SK-N-SH (cell line): ENCODE measurements around the gene OCIAD2. TPM values are rescaled to one million over a fixed set of nuclear protein-coding genes. Genes with fewer than 3 reads are reported as not detected.
"Not testable (repeated sequence)": the region's sequence is repeated elsewhere in the genome, so short reads cannot be mapped to it uniquely, and the experiment has no call there.

Source experiments
- CTCF ChIA-PET: fragments of 300-600, 350-600 bp; formaldehyde crosslinking; extraction: SDS; loops from one replicate; lab custom pipeline; 2021; lab: Yijun Ruan, JAX
- POLR2A ChIA-PET: fragments of 350-600 bp; sonication (Branson Sonifier 250); formaldehyde crosslinking; extraction: SDS; loops from one replicate; lab custom pipeline; 2020; ENCODE audit warnings: antibody characterized with exemption, inconsistent platforms; lab: Yijun Ruan, JAX
- DNase-seq: peaks from one replicate; pipeline ENCODE4 v3.0.0; 2012
- H2AFZ ChIP-seq: fragments of 200-600 bp; sonication (generic); 2 replicates; pipeline ENCODE4 v1.8.1; 2016; ENCODE audit warnings: antibody characterized with exemption, mild to moderate bottlenecking, low read depth
- H3F3A ChIP-seq: fragments of 200-600 bp; sonication (generic); replicated peaks from 2 replicates; pipeline ENCODE3; 2016; ENCODE audit warnings: antibody characterized with exemption, mild to moderate bottlenecking; ENCODE audit not compliant: insufficient read depth
- H3K27ac ChIP-seq, 2 experiments: fragments of 200-500 bp in 1 of 2; fragments of 200-600 bp in 1 of 2; sonication (Bioruptor generic) in 1 of 2; sonication (generic), shearing (Covaris generic) in 1 of 2; 2 replicates each; pipeline versions ENCODE4 v1.5.1 to v1.6.1; 2014 to 2016; ENCODE audit warnings: low read depth in 2 of 2, inconsistent platforms in 1 of 2, low read length in 1 of 2, mild to moderate bottlenecking in 1 of 2, mixed read lengths in 1 of 2
- H3K27me3 ChIP-seq: fragments of 200-600 bp; sonication (generic), shearing (Covaris generic); 2 replicates; pipeline ENCODE4 v1.6.1; 2016; ENCODE audit warnings: mixed run types; ENCODE audit not compliant: insufficient read depth
- H3K36me3 ChIP-seq, 2 experiments: fragments of 200-500 bp in 1 of 2; fragments of 200-600 bp in 1 of 2; sonication (Bioruptor generic) in 1 of 2; sonication (generic) in 1 of 2; replicated peaks in 1 of 2; 2 replicates each; pipeline versions ENCODE3 to v1.5.1; 2014 to 2016; ENCODE audit warnings: low read length in 1 of 2, mild to moderate bottlenecking in 1 of 2; ENCODE audit not compliant: insufficient read depth in 2 of 2, control insufficient read depth in 1 of 2
- H3K4me1 ChIP-seq, 2 experiments: fragments of 200-500 bp in 1 of 2; fragments of 200-600 bp in 1 of 2; sonication (Bioruptor generic) in 1 of 2; sonication (generic), shearing (Covaris generic) in 1 of 2; 2 replicates each; pipeline versions ENCODE4 v1.5.1 to v1.6.1; 2014 to 2016; ENCODE audit warnings: low read depth in 1 of 2, low read length in 1 of 2, mixed run types in 1 of 2; ENCODE audit not compliant: insufficient read depth in 2 of 2, control insufficient read depth in 1 of 2
- H3K4me2 ChIP-seq: fragments of 200-600 bp; sonication (generic), shearing (Covaris generic); 2 replicates; pipeline ENCODE4 v1.6.1; 2017; ENCODE audit warnings: mixed run types
- H3K4me3 ChIP-seq, 2 experiments: fragments of 200-500 bp in 1 of 2; fragments of 200-600 bp in 1 of 2; sonication (Bioruptor generic) in 1 of 2; sonication (generic), shearing (Covaris generic) in 1 of 2; 2 replicates each; pipeline versions ENCODE4 v1.5.1 to v1.8.1; 2014 to 2016; ENCODE audit warnings: low read depth in 2 of 2, inconsistent platforms in 1 of 2, low read length in 1 of 2, mild to moderate bottlenecking in 1 of 2, mixed read lengths in 1 of 2, moderate library complexity in 1 of 2
- H3K79me2 ChIP-seq: fragments of 200-600 bp; sonication (generic); 2 replicates; pipeline ENCODE4 v1.8.1; 2017; ENCODE audit warnings: mild to moderate bottlenecking; ENCODE audit not compliant: insufficient read depth
- H3K9ac ChIP-seq: fragments of 200-600 bp; sonication (generic); 2 replicates; pipeline ENCODE4 v1.6.1; 2017; ENCODE audit warnings: mixed run types
- H3K9me2 ChIP-seq: fragments of 200-600 bp; sonication (generic); 2 replicates; pipeline ENCODE4 v1.6.1; 2017; ENCODE audit warnings: mixed run types
- H3K9me3 ChIP-seq: fragments of 200-600 bp; sonication (generic); 2 replicates; pipeline ENCODE4 v1.6.1; 2017; ENCODE audit warnings: mixed run types, mild to moderate bottlenecking, moderate library complexity
- H4K20me1 ChIP-seq: fragments of 200-600 bp; sonication (generic); 2 replicates; pipeline ENCODE4 v1.6.1; 2017; ENCODE audit warnings: mild to moderate bottlenecking, mixed run types; ENCODE audit not compliant: insufficient read depth
- CHD2 ChIP-seq: fragments of 150-350 bp; IDR thresholded peaks from 2 replicates; pipeline ENCODE4 v1.6.1; 2018; ENCODE audit warnings: low read length; ENCODE audit not compliant: partially characterized antibody
- EP300 ChIP-seq, 2 experiments: IDR thresholded peaks; 2 replicates each; pipeline versions ENCODE4 v1.4.0 to v1.6.1; 2012; ENCODE audit warnings: borderline replicate concordance in 1 of 2, low read depth in 1 of 2, low read length in 1 of 2
- FOXJ3 ChIP-seq: sonication (generic); formaldehyde crosslinking; IDR thresholded peaks from 2 replicates; pipeline ENCODE4 v1.5.1; 2020; ENCODE audit warnings: mild to moderate bottlenecking, missing genetic modification reagents
- FOXM1 ChIP-seq: IDR thresholded peaks from 2 replicates; pipeline ENCODE4 v1.4.0; 2012; ENCODE audit warnings: low read depth, mild to moderate bottlenecking
- GABPA ChIP-seq: IDR thresholded peaks from 2 replicates; pipeline ENCODE4 v1.4.0; 2012; ENCODE audit warnings: low read depth, mild to moderate bottlenecking
- NFIC ChIP-seq: IDR thresholded peaks from 2 replicates; pipeline ENCODE4 v1.4.0; 2012; ENCODE audit warnings: borderline replicate concordance
- RAD21 ChIP-seq: IDR thresholded peaks from 2 replicates; pipeline ENCODE4 v1.6.1; 2012; ENCODE audit warnings: mild to moderate bottlenecking, low read length
- SIN3A ChIP-seq: IDR thresholded peaks from 2 replicates; pipeline ENCODE4 v1.6.1; 2012; ENCODE audit warnings: low read depth, mild to moderate bottlenecking, low read length, moderate library complexity, borderline replicate concordance
- TEAD4 ChIP-seq: IDR thresholded peaks from 2 replicates; pipeline ENCODE4 v1.4.0; 2012; ENCODE audit warnings: mild to moderate bottlenecking, borderline replicate concordance; ENCODE audit not compliant: insufficient read depth
- YY1 ChIP-seq: IDR thresholded peaks from 2 replicates; pipeline ENCODE4 v1.4.0; 2012; ENCODE audit warnings: low read depth, mild to moderate bottlenecking
- WGBS: methylation state at CpG from one replicate; pipeline ENCODE4 v1.1.6; 2017; ENCODE audit warnings: low lambda C conversion rate; 5-methylcytosine and 5-hydroxymethylcytosine counted together
- polyA plus RNA-seq, 3 experiments: library from polyadenylated mRNA; depleted of rRNA; stranded (reverse); fragments of >200 nt; gene quantifications; 2 replicates each; pipeline ENCODE4 v1.2.3, GENCODE V29; 2012
- TF ChIP-seq, protein P1 (sequence below): IDR thresholded peaks from 2 replicates; pipeline ENCODE4 v1.6.1; 2012; ENCODE audit warnings: mild to moderate bottlenecking, low read depth, low read length, moderate library complexity
- TF ChIP-seq, protein P2 (sequence below): fragments of 150-350 bp; IDR thresholded peaks from 2 replicates; pipeline ENCODE4 v1.6.1; 2017; ENCODE audit warnings: antibody characterized with exemption, low read length, low read depth, borderline replicate concordance
- TF ChIP-seq, protein P3 (sequence below): fragments of 150-350 bp; IDR thresholded peaks from 2 replicates; pipeline ENCODE4 v1.6.1; 2016; ENCODE audit warnings: mild to moderate bottlenecking, low read depth, low read length
- TF ChIP-seq, protein P4 (sequence below): IDR thresholded peaks from 2 replicates; pipeline ENCODE4; 2012
- TF ChIP-seq, protein P5 (sequence below): IDR thresholded peaks from 2 replicates; pipeline ENCODE4 v1.4.0; 2012; ENCODE audit warnings: low read depth, borderline replicate concordance

The OCIAD2 gene
- polyA plus RNA-seq, 1 of the 3 experiments (the other 2 are of a cell fraction), result 387 TPM

DNA sequence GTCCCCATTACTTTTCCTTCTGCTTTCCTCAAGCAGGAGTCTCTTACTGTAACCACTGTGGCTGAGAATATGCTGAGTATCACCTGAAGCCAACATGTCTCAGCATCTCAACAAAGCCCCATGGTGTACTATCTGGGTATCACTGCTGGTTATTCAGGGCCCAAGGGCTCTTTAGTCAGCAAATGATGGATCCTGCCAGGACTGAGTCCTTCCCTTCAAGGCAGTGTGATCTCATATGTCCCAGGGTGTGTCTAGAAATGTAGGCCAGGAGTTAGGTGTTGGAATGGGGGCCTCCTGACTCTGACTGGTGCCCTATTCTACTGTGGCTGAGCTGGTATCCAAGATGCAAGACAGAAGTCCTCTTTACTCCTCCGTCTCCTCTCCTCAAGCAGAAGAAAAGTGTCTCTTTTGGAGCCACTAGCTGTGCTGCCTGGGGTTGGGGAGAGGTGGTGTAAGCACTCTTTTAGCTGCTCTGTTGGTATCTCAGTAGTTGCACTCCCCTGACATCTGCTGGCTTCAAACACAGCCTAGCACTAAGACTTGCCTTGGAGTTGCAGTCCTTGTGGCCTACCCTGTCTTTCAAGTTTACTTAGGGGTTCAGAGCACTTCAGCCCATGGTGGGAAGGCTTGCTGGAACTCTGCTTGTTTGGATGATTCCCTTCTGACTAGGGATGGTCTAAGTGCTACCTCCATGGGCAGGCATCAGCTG lies 28.6 kb downstream of the OCIAD2 start:
- Histone ChIP-seq H3K79me2 (no peaks in the 10 kb centered on the region), H3K9me2 (no peaks in the 10 kb centered on the region), H3K27ac (no peak overlapping the region), H3K4me2 (no peak overlapping the region), H4K20me1 (no peaks in the 10 kb centered on the region), H3K4me3 (no peak overlapping the region), H3K36me3 (no peaks in the 10 kb centered on the region), H2AFZ (no peak overlapping the region), H3K9ac (no peak overlapping the region), H3K9me3 (no peaks in the 10 kb centered on the region), H3K4me1 (no peaks in the 10 kb centered on the region), H3F3A (no peaks in the 10 kb centered on the region), H3K27me3 (no peaks in the 10 kb centered on the region)
- POLR2A ChIA-PET, result no interaction called here
- no peak for TF ChIP-seq GABPA
- TF ChIP-seq, protein P1, sequence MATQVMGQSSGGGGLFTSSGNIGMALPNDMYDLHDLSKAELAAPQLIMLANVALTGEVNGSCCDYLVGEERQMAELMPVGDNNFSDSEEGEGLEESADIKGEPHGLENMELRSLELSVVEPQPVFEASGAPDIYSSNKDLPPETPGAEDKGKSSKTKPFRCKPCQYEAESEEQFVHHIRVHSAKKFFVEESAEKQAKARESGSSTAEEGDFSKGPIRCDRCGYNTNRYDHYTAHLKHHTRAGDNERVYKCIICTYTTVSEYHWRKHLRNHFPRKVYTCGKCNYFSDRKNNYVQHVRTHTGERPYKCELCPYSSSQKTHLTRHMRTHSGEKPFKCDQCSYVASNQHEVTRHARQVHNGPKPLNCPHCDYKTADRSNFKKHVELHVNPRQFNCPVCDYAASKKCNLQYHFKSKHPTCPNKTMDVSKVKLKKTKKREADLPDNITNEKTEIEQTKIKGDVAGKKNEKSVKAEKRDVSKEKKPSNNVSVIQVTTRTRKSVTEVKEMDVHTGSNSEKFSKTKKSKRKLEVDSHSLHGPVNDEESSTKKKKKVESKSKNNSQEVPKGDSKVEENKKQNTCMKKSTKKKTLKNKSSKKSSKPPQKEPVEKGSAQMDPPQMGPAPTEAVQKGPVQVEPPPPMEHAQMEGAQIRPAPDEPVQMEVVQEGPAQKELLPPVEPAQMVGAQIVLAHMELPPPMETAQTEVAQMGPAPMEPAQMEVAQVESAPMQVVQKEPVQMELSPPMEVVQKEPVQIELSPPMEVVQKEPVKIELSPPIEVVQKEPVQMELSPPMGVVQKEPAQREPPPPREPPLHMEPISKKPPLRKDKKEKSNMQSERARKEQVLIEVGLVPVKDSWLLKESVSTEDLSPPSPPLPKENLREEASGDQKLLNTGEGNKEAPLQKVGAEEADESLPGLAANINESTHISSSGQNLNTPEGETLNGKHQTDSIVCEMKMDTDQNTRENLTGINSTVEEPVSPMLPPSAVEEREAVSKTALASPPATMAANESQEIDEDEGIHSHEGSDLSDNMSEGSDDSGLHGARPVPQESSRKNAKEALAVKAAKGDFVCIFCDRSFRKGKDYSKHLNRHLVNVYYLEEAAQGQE, result no peak
- TF ChIP-seq, protein P2, sequence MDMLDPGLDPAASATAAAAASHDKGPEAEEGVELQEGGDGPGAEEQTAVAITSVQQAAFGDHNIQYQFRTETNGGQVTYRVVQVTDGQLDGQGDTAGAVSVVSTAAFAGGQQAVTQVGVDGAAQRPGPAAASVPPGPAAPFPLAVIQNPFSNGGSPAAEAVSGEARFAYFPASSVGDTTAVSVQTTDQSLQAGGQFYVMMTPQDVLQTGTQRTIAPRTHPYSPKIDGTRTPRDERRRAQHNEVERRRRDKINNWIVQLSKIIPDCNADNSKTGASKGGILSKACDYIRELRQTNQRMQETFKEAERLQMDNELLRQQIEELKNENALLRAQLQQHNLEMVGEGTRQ, result no peak
- TF ChIP-seq FOXM1, result no peak
- TF ChIP-seq, protein P3, sequence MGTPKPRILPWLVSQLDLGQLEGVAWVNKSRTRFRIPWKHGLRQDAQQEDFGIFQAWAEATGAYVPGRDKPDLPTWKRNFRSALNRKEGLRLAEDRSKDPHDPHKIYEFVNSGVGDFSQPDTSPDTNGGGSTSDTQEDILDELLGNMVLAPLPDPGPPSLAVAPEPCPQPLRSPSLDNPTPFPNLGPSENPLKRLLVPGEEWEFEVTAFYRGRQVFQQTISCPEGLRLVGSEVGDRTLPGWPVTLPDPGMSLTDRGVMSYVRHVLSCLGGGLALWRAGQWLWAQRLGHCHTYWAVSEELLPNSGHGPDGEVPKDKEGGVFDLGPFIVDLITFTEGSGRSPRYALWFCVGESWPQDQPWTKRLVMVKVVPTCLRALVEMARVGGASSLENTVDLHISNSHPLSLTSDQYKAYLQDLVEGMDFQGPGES, result no peak
- no peak for TF ChIP-seq EP300 (IDR thresholded peaks at IDR 0.05; ENCODE audit: borderline replicate concordance in 1 of 2, low read depth in 1 of 2, low read length in 1 of 2)
- TF ChIP-seq FOXJ3 (CRISPR knock-in tag), result no peak
- TF ChIP-seq RAD21, result no peak
- TF ChIP-seq TEAD4, result no peak
- no peak for TF ChIP-seq NFIC
- no peak for TF ChIP-seq SIN3A
- TF ChIP-seq, protein P4, sequence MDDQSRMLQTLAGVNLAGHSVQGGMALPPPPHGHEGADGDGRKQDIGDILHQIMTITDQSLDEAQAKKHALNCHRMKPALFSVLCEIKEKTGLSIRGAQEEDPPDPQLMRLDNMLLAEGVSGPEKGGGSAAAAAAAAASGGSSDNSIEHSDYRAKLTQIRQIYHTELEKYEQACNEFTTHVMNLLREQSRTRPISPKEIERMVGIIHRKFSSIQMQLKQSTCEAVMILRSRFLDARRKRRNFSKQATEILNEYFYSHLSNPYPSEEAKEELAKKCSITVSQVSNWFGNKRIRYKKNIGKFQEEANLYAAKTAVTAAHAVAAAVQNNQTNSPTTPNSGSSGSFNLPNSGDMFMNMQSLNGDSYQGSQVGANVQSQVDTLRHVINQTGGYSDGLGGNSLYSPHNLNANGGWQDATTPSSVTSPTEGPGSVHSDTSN, result no peak
- TF ChIP-seq CHD2, result no peak
- TF ChIP-seq, protein P5, sequence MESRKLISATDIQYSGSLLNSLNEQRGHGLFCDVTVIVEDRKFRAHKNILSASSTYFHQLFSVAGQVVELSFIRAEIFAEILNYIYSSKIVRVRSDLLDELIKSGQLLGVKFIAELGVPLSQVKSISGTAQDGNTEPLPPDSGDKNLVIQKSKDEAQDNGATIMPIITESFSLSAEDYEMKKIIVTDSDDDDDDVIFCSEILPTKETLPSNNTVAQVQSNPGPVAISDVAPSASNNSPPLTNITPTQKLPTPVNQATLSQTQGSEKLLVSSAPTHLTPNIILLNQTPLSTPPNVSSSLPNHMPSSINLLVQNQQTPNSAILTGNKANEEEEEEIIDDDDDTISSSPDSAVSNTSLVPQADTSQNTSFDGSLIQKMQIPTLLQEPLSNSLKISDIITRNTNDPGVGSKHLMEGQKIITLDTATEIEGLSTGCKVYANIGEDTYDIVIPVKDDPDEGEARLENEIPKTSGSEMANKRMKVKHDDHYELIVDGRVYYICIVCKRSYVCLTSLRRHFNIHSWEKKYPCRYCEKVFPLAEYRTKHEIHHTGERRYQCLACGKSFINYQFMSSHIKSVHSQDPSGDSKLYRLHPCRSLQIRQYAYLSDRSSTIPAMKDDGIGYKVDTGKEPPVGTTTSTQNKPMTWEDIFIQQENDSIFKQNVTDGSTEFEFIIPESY, result no peak
- no peak for TF ChIP-seq YY1
- WGBS, result 86% methylated on average over 1 of the region's 1 CpG
- CTCF ChIA-PET, result interaction anchor here (1.7 kb wide), 1 partner anchor 300 kb away, joined by 6 read pairs; no protein-coding TSS in a partner anchor
- DNase-seq, result no peak

DNA sequence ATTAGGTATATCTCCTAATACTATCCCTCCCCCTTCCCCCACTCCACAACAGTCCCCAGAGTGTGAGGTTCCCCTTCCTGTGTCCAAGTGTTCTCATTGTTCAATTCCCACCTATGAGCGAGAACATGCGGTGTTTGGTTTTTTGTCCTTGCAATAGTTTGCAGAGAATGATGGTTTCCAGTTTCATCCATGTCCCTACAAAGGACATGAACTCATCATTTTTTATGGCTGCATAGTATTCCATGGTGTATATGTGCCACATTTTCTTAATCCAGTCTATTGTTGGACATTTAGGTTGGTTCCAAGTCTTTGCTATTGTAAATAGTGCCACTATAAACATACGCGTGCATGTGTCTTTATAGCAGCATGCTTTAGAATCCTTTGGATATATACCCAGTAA lies 41.9 kb downstream of the OCIAD2 start:
- H2AFZ ChIP-seq, POLR2A ChIA-PET, H3K27ac ChIP-seq, H3K4me3 ChIP-seq, DNase-seq, H3K4me2 ChIP-seq, H3K27me3 ChIP-seq, H4K20me1 ChIP-seq, H3K9me3 ChIP-seq, H3K9me2 ChIP-seq, H3K9ac ChIP-seq, H3F3A ChIP-seq, H3K4me1 ChIP-seq, CTCF ChIA-PET, H3K79me2 ChIP-seq: not testable (repeated sequence)
- H3K36me3 ChIP-seq, result peaks cover 14 to 25% of the 10 kb centered on the region in 2 experiments
- WGBS, result 99% methylated on average over 4 of the region's 4 CpGs
